Fibroblast of the aortic adventitia (primary cell): ENCODE results near the gene LMX1B. TPM values are rescaled to one million over a fixed set of nuclear protein-coding genes. Genes with fewer than 3 reads are reported as not detected.
"Not testable (repeated sequence)": the region's sequence is repeated elsewhere in the genome, so short reads cannot be mapped to it uniquely, and the experiment has no call there.

Experiments used
- DNase-seq: peaks from one replicate; pipeline ENCODE4 v3.0.0-alpha.2; 2010; ENCODE audit warnings: low read depth
- H3K4me3 ChIP-seq: 2 replicates; pipeline ENCODE4 v1.5.1; 2011; ENCODE audit warnings: low read depth, mild to moderate bottlenecking, control low read depth, low read length, moderate library complexity
- total RNA-seq: library from RNA; depleted of rRNA; stranded (reverse); fragments of >200 nt; gene quantifications from 2 replicates; pipeline ENCODE4 v1.2.3, GENCODE V29; 2012; ENCODE audit warnings: low replicate concordance
- TF ChIP-seq, protein P1 (sequence below): IDR thresholded peaks from 2 replicates; pipeline ENCODE4 v1.5.1; 2011; ENCODE audit warnings: mild to moderate bottlenecking, low read length, control low read depth, inconsistent platforms; ENCODE audit not compliant: insufficient read depth

The LMX1B gene
- total RNA-seq, 1 donor = not detected

DNA sequence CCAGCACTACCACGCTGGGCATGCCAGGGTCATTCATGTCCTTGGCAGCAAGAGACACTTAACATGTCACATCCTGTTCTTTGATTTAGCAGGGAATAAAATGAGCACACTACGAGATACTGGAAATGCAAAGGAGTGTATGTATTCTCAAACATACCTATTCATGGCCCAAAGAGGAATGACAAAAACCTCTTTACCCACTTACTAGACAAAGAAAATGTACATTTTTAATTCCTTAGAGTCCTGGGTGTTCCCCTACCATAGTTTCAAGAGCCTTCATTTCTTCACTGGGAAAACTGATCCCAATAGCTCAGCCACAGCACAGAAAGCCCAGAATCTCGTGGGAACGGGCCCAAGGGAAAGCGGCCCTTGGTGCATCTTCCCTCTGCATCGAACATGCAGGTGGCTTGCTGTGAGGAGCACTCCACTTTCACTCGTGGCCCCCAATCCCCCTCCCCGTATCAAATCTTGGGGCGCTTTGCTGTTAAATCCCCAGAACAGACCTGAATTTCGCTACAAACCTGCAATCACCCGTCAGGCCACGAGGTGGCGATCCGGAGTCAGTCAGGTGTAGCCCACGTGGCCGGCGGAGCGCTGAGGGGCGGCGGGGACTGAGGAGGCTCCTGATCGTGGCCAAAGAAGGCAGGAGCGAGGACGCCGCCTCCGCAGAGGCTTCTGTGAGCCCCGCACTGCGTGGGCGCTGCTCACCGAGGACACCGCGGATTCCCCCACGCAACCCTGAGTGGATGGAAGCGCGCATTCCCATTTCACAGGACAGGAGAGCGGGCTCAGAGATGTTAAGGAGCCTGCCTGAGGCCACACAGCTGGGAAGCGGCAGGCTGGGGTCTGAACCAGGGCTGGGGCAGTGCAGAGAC, 91.4 kb downstream of the LMX1B start:
- TF ChIP-seq, protein P1, sequence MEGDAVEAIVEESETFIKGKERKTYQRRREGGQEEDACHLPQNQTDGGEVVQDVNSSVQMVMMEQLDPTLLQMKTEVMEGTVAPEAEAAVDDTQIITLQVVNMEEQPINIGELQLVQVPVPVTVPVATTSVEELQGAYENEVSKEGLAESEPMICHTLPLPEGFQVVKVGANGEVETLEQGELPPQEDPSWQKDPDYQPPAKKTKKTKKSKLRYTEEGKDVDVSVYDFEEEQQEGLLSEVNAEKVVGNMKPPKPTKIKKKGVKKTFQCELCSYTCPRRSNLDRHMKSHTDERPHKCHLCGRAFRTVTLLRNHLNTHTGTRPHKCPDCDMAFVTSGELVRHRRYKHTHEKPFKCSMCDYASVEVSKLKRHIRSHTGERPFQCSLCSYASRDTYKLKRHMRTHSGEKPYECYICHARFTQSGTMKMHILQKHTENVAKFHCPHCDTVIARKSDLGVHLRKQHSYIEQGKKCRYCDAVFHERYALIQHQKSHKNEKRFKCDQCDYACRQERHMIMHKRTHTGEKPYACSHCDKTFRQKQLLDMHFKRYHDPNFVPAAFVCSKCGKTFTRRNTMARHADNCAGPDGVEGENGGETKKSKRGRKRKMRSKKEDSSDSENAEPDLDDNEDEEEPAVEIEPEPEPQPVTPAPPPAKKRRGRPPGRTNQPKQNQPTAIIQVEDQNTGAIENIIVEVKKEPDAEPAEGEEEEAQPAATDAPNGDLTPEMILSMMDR = peak; percentile 86
- peak overlapping the region; percentile 31 for H3K4me3 ChIP-seq
- DNase-seq = peak; percentile 54

DNA sequence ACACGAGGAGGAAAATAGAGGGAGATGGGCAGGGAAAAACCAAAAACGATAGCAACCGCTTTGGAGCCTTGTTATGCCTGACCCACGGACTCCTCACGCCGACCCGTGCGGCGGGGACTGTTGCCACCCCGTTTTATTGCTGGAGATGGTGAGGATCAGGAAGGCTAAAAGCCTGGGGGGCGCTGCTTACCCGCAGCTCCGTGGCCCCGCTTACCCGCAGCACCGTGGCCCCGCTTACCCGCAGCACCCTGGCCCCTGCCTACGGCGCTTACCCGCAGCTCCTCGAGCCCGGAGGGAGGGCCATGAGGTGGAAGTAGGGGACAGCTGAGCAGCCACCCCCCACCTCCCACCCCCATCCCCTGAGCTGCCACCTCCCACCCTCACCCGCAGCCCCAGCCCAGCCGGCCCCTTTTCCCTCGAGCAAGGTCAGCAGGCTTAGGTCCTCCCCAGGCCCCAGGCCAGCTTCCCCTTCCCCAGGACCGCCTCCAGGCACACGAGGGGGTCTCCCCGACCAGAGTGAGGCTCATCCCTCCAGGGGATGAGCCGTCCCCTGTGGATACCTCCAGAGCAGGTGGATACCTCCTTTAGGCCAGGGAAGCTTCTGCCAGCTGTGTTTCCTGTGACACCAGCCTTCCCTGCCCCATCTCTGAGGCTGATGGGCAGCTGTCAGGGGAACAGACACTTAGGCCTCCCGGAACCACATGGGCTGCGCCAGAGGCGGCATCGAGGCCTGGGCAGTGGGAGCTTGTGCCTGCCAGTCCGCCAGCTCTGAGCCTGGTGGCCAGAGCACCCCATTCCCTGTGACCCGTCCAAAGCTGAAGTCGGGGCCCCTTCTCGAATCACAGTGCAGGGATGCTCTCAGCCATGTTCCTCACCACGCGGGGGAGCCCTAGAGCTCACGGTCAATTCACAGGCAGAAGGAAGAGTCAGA, 92.3 kb downstream of the LMX1B start:
- peak; percentile 16 for DNase-seq

DNA sequence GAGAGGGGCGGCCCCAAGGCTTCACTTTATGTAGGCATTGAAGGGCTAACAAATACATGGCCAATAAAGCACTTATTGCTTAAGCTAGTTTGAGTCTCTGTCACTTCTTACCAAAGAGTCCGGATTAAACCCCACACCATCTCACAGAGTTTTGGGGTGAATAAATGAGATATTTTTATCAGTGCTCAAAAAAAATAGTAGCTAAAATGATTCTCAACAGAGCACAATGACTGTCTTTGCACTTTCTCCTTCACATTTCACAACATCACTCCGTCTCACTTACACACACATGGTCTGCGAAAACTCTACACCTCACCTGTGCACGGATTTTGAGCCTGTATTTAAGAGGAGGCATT, 92.9 kb downstream of the LMX1B start:
- H3K4me3 ChIP-seq = no peak overlapping the region
- TF ChIP-seq, protein P1 = no peak
- no peak for DNase-seq

More for the DNA sequence above, 92.3 kb downstream of the LMX1B start:
- H3K4me3 ChIP-seq = no peak overlapping the region
- TF ChIP-seq, protein P1 = peak; percentile 65

DNA sequence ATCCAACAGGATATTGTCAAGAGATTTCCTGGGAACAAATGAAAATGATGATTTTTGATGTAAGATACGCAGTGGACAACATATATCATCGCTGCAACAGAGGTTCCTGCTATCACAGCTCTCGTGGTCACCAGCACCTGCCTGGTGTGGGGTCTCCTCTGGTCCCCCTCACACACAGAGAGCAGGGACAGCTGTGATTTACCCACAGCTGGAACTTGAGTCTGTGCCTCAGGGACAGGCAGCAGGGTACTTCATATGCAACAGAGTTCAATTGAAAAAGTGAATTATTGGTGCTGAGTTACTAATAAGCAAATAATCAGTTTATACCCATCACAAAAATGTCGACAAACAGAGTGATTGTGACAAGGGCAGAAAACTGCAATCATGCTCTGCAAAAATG, 93.4 kb downstream of the LMX1B start:
- DNase-seq = no peak
- no peak overlapping the region for H3K4me3 ChIP-seq
- TF ChIP-seq, protein P1 = no peak

DNA sequence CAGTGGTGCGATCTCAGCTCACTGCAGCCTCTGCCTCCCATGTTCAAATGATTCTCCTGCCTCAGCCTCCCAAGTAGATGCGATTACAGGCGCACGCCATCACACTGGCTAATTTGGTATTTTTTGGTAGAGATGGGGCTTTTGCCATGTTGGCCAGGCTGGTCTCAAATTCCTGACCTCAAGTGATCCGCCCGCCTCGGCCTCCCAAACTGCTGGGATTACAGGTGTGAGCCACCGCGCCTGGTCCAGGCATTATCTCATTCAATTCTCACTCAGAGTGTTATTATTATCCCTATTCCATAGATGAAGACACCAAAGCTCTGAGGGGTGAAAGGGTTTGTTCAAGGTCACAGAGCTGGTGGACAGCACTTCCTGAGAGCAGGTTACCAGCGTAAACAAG, 94.0 kb downstream of the LMX1B start:
- not testable (repeated sequence) for H3K4me3 ChIP-seq, DNase-seq

DNA sequence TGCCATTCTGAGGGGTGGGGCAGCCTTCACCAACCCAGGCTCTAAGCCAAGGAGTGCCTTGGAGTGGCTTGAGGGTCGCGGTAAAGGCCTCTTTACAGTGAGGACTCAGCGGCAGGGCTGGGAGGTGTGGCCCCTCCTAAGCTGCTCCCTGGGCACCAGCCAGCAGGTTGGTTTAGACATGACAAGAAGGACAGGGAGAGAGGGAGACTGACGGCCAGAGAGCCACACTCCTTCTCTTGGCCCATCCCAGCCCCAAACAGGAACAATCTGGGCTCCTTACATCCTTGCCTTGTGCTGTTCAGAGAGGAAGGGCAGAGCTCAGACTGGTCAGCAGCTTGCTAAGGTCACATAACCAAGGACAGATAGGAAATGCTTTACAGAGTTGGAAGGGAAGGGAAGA, 94.5 kb downstream of the LMX1B start:
- no peak overlapping the region for H3K4me3 ChIP-seq
- TF ChIP-seq, protein P1 = no peak
- no peak for DNase-seq

DNA sequence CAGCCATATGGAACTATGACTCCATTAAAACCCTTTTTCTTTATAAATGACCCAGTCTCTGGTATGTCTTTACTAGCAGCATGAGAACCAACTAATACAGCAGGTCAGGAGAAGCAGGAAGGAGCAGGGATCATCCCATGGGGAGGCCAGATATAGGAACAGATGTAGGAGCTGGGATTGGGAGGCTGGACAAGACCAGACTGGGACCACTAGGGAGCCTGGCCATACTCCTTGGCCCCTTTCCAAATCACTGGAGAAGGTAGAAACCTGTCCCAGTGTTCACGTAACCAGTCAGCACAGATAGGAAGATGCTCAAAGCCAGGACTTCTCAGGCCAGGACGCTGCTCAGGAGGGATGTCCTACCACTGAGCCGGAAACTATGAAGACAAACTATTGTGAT, 95.5 kb downstream of the LMX1B start:
- no peak overlapping the region for H3K4me3 ChIP-seq
- no peak for DNase-seq
- TF ChIP-seq, protein P1 = no peak
